ENCODE data around the gene CTU2.

- TF ChIP-seq, protein P1, sequence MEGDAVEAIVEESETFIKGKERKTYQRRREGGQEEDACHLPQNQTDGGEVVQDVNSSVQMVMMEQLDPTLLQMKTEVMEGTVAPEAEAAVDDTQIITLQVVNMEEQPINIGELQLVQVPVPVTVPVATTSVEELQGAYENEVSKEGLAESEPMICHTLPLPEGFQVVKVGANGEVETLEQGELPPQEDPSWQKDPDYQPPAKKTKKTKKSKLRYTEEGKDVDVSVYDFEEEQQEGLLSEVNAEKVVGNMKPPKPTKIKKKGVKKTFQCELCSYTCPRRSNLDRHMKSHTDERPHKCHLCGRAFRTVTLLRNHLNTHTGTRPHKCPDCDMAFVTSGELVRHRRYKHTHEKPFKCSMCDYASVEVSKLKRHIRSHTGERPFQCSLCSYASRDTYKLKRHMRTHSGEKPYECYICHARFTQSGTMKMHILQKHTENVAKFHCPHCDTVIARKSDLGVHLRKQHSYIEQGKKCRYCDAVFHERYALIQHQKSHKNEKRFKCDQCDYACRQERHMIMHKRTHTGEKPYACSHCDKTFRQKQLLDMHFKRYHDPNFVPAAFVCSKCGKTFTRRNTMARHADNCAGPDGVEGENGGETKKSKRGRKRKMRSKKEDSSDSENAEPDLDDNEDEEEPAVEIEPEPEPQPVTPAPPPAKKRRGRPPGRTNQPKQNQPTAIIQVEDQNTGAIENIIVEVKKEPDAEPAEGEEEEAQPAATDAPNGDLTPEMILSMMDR (IDR thresholded peaks at IDR 0.05) = no peak
- no peak for TF ChIP-seq EZH2 (IDR thresholded peaks at IDR 0.05; ENCODE audit: borderline replicate concordance, insufficient read depth, low read depth, low read length, poor library complexity, severe bottlenecking)
Measured at GRCh38 chr16:88736088-88736487, 29.8 kb downstream of the CTU2 start.
